Measurements from ENCODE around the gene PSMD5.

PSMD5 gene

DNA sequence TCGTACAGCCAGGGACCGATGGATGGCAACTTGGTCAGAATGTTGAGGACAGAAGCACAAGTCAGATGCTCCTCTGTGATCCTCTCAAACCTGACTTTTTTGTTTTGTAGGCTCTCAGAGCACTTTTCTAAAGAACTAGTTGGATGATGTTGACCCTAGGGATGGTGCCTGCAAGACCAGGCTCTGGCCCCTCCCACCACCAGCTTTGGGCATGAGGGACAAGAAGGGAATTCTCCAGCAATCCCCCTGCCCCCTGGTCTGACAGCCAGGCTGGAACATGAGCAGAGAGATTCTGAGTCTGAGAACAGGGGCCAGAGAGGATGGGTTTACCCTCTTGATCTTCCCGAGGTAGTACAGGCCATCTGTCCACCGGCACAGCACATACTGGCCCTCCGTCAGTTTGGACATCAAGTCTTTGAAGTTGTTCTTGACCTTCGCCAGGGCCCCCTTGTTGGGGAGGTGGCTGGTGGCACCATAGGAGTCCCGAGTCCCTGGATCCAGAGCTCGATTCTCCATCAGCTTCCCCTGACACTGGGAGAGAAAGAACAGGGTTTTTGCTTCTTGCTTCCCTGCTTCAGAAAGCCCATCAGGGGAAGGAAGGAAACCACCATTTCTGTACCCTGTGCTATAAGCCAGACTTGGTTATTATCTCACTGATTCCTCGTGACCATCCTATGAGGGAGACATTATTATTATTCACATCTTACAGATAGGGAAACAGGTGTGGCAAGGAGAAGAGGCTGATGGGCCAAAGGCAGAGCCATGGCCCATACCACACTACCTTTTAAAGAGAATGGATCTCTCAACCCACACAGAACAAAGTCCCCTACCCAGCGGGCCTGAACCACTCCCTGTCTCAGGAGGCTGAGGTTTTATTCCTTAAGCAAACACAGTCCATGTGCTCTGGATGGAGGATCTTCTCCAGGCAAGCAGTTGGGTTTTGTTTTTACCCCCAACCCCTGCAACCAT is 31.8 kb upstream of the PSMD5 start:
- DNase-seq, result no peak

- no peak for DNase-seq
These were observed 30.8 kb upstream of the PSMD5 start for GRCh38 chr9:120873512-120873911.

DNA sequence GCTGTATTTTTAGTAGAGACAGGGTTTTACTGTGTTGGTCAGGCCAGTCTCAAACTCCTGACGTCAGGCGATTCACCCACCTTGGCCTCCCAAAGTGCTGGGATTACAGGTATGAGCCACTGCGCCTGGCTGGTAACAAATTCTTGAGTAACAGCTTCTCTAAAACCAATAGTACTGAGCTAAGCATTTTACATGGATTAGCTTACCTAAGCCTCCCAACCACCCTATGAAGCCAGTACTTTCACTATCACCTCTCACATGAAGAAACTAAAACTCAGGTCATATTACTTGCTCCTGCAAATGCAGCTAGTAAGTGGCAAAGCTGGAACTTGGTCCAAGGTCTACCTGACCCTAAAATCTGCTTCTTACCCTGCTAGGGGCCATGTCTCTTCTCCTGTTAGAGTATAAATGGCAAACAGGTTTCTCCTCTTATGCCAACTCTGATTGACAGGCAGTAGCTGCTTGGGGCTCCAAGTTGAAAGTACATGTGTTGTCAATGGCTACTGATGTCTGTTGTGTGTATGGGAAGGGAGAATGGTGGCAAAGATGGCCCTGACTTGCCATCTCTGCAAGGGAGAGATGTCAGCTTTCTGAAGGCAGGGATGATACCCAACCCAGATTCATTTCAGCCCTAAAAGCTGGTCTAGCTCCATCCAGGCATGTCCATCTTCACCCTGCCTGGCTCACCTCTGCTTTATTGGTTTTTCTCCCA is 30.2 kb upstream of the PSMD5 start:
- DNase-seq, result no peak

GRCh38 chr9:120870206-120870605 is 27.5 kb upstream of the PSMD5 start:
- DNase-seq, result no peak

DNA sequence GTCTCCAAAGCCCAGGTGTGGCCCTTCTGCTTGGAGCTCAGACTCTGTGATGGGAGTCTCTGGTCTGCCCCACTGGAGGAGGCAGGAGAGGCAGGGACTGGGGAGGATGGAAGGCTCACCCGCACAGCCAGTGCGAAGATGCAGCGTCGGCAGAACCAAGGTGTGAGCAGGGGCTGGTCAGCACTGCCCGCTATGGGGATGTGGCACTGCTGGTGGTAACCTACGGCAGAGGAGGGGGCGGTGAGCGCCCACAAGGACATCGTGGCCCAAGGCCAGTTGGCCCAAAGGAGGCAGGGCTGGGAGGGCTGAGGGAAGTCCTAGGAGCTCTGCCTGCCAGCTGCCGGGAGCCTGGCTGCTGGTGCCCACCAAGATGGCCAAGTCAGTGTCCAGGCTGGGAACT is 27.0 kb upstream of the PSMD5 start:
- no peak for DNase-seq

- no peak for DNase-seq
These were observed 26.6 kb upstream of the PSMD5 start for GRCh38 chr9:120869360-120869687.

DNA sequence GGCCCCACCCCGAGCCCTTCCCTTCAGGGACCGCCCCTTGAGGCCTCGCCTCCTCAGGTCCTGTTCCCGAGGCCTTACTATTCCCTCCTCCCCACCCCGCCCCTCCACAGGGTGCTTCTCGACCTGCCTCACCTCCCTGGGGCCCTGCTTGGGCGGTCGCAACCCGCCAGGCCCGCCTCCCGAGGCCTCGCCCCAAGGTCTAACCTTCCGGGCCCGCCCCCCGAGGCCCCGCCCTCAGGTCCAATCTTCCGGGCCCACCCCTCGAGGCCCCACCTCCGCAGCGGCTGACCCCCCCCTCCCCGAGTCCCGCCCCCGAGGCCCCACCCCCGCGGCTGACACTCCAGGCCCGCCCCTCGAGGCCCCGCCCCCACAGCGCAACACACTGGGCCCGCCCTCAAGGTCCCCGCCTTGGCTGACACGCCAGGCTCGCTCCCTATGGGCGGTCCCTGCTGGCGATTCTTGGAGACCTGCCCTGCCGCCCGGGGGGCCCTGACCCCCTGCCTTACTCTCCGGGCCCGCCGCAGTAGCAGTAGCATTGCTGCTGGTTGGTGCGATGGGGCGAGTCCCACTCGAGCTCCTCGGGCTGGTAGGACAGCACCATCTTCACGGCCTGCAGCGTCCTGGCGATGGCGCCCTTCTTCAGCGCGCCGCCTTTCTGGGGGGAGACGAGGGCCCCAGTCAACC is 26.1 kb upstream of the PSMD5 start:
- peak; percentile 91 for DNase-seq

DNA sequence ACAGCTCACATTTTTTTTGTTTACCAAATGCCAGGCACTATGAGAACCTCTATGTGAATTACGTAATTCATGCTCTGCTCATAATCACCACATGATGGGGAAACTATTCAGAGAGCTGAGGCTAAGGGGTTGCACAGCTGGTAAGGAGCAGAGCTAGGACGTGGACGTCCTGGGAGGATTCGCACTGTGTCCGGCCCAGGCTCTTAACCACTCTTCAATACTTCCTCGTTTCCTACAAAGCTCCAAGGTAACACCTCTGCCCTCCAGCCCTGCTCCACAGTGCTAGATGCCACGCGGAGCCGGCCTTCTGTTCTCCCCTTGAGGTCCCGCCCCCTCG is 25.6 kb upstream of the PSMD5 start:
- no peak for DNase-seq

DNA sequence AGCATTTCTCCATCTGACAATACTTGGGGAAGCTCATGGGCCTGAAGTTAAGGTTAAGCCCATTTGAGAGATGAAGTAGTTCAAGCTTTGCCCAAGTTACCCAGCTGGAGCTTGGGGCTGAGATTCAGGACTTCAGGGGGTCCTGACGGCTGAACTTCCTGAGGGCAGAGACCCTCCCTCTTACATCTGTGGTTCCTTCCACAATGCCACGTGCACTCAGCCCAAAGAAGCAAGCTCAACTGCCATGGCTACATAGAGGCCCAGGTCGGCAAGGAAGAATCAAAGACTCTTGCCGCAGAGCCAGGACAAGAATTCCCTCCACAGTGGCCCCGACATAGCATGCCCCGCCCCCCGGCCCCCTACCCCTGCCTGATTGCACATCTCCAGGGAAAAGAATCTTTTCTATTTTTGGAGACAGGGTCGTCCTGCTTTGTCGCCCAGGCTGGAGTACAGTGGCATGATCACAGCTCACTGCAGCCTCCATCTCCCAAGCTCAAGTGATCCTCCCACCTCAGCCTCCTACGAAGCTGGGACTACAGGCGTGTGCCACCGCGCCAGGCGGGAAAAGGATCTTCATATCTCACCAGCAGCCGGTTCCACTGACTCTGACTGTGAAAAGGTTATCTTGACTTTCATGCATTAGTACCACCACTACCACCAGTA is 25.1 kb upstream of the PSMD5 start:
- DNase-seq, result no peak

- no peak for DNase-seq
These were observed 23.9 kb upstream of the PSMD5 start for GRCh38 chr9:120866651-120867050.

DNA sequence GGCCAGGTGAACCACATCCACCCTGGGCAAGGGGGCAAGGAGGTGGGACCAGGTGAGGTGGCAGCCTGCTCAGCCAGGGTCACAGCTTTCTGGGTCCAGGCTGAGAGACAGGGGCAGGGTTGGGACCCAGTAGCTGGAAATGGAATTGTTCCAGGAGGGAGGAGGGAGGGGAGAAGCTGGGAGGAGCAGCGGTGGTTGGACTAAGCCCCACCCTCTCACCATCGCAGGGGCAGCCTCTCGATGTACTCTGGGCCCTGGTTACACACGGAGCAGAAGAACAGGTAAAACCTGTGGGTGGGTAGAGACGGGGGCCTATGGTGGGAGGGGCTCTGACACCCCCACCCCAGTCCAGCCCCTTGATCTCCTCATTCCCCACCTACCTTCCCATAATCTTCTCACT is 23.1 kb upstream of the PSMD5 start:
- DNase-seq, result no peak

DNA sequence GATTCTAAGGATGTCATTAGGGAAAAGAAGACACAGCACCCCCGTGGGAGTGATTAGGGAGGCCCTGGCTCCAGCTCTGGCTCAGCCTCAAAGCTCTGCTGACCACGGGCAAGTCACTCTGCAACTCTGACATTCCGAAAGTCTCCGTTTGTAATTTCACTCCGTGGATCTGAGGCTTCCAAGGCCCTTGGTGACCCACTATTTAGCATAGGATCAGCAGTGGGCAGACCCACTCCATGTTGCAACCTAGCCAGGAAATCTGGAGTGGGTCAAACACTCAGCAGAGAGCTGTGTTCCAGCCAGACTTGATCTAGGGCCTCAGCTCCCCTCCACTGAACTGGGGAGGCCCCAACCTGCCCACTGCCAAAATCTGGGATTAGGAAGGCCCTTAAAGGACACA is 22.5 kb upstream of the PSMD5 start:
- DNase-seq, result no peak

GRCh38 chr9:120864719-120865118 is 22.0 kb upstream of the PSMD5 start:
- DNase-seq, result no peak

DNA sequence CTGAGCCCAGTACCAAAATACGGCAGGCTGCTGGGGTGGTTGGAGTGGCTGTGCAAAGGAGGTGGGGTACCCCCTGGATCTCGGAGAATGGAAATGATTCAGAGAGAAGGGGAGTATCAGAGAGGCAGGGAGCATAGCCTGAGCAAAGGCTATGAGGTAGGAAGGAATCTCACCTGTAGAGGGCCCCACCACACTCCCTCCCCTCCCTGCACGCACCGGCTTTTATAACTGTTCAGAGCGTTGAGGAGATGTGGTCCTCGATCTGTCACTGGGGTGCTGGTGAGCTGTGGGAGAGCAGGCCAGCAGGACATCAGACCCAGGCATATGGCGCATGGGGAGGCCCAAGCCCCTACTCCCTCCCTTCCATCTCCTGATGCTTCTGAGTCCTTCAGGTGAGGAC is 21.1 kb upstream of the PSMD5 start:
- no peak for DNase-seq

DNA sequence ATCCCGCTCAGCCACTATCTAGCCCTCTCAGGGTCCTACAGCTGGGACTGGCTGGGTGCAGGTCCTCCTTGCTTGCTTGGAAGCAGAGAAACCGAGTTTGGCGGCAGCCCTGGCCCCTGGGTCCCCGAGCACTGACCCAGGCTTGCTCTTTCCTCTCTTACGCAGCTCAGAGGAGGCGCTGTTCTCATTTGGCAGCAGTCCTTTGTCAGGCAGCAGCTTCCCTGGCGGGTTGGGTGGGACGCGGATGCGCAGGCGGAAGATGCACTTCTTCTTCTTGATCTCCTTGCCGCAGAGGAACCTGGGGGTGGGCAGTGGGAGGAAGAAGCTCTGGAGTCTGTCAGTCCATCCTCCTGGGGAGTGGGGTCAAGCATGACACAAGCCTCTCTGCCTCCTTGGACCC is 19.7 kb upstream of the PSMD5 start:
- DNase-seq, result no peak

DNA sequence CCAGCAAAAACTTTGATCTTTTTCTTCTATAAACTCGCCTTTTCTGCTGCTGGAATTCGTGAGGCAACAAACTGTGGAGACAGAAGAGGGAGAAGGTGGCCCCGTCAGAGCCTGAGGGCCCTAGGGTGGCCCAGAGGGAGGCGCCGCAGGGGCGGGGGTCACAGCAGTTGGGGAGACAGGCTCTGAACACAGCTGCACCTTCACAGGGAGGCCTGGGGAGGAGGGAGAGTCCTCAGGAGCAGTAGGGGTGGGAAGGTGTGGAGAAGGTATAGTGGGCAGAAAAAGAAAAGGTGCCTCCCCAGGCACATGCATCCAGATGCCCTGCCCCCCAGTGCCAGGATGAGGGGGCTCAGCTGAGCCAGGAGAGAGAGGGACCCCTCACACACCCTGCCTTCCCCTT is 19.2 kb upstream of the PSMD5 start:
- no peak for DNase-seq

DNA sequence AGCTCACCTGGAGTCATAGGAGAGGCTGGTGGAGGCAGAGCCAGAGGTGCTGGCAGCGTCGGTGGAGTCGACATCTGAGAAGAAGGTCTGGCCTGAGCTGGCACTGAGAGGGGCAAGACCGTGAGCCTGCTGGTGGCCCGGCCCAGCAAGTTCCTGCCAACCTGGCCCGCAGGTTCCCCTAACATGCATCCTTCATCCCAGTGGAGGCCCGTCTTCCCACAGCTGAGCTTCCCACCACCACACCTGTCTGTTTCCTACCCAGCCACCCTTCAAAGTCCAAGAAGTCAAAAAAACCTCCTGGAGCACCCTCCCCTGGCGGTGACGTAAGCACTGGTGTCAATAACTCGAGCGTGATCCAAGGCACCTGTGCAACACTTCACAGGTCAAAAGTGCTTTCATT is 17.4 kb upstream of the PSMD5 start:
- DNase-seq, result no peak

- DNase-seq, result no peak
These were observed 16.6 kb upstream of the PSMD5 start for GRCh38 chr9:120859361-120859760.

GRCh38 chr9:120857902-120858301 is 15.2 kb upstream of the PSMD5 start:
- no peak for DNase-seq

- DNase-seq, result no peak
These were observed 14.8 kb upstream of the PSMD5 start for GRCh38 chr9:120857481-120857880.

GRCh38 chr9:120856700-120857099 is 14.0 kb upstream of the PSMD5 start:
- no peak for DNase-seq

GRCh38 chr9:120855827-120856670 is 13.3 kb upstream of the PSMD5 start:
- no peak for DNase-seq
